ENCODE results near the gene TRIM47. TPM values are rescaled to one million over a fixed set of nuclear protein-coding genes. Genes with fewer than 3 reads are reported as not detected.

Gene TRIM47
- total RNA-seq, 4 donors from 2014 or later = 10.3 to 23.0 (median 20.8) TPM

DNA sequence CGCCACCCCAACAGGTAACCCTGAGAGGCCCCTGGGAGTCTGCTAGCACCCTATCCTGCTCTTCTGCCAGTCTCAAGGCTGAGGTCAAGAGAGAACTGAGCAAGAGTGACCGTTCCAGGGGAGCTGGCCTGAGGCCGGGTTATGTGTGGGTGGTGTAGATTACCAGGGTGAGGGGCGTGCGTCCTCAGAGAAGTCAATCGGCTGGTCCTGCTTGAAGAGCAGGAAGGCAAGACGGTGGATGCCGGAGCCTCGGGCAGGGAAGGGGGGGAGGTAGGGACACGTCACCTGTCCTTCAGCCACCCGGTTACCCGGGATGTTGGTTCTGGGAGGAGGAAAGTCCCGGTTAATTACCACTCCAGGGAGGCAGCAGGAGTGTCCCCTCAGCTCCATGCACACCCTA, 21.0 kb upstream of the TRIM47 start:
- TF ChIP-seq, protein P1, sequence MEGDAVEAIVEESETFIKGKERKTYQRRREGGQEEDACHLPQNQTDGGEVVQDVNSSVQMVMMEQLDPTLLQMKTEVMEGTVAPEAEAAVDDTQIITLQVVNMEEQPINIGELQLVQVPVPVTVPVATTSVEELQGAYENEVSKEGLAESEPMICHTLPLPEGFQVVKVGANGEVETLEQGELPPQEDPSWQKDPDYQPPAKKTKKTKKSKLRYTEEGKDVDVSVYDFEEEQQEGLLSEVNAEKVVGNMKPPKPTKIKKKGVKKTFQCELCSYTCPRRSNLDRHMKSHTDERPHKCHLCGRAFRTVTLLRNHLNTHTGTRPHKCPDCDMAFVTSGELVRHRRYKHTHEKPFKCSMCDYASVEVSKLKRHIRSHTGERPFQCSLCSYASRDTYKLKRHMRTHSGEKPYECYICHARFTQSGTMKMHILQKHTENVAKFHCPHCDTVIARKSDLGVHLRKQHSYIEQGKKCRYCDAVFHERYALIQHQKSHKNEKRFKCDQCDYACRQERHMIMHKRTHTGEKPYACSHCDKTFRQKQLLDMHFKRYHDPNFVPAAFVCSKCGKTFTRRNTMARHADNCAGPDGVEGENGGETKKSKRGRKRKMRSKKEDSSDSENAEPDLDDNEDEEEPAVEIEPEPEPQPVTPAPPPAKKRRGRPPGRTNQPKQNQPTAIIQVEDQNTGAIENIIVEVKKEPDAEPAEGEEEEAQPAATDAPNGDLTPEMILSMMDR (IDR thresholded peaks at IDR 0.05; ENCODE audit: low read depth) = no peak

DNA sequence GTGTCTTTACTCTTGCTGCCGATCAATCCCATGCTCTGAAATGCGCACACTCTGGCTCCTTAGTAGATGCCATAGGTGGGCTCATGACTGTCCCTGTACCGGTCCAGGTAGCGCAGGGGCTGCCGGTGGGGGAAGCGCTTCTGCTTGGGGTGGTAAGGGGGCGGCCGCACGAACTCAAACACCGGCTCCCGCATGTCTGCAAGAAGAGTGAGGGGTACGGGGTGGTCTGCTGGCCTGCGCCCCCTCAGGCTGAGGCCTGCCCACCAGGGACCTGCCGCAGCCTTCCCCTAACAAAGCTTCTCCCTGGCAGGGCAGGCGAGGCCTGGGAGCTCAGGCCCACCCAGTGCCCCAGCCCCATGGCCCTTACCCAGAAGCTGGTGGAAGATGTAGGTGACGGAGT, 20.4 kb upstream of the TRIM47 start:
- TF ChIP-seq, protein P1 (IDR thresholded peaks at IDR 0.05; ENCODE audit: low read depth) = no peak

DNA sequence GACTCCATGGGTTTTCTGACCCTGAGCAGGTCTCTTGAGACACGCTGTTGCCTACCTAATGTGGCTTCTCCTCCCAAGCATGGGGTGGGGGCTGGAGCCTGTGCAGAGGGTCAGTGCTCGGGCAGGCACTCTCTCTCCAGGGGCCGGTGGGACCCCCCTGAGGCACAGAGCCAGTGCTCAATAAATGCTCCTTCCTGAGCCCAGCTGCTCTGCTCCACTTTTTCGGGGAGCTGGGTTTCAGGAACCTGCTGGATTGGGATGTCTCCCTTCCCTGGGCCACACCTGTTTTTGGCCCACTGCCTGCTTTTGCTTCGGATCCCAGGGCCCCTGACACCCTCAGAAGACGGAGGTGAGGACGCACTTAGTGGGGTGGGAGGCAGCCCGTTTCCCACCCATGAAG, 19.7 kb upstream of the TRIM47 start:
- TF ChIP-seq, protein P1 (IDR thresholded peaks at IDR 0.05; ENCODE audit: low read depth) = no peak

DNA sequence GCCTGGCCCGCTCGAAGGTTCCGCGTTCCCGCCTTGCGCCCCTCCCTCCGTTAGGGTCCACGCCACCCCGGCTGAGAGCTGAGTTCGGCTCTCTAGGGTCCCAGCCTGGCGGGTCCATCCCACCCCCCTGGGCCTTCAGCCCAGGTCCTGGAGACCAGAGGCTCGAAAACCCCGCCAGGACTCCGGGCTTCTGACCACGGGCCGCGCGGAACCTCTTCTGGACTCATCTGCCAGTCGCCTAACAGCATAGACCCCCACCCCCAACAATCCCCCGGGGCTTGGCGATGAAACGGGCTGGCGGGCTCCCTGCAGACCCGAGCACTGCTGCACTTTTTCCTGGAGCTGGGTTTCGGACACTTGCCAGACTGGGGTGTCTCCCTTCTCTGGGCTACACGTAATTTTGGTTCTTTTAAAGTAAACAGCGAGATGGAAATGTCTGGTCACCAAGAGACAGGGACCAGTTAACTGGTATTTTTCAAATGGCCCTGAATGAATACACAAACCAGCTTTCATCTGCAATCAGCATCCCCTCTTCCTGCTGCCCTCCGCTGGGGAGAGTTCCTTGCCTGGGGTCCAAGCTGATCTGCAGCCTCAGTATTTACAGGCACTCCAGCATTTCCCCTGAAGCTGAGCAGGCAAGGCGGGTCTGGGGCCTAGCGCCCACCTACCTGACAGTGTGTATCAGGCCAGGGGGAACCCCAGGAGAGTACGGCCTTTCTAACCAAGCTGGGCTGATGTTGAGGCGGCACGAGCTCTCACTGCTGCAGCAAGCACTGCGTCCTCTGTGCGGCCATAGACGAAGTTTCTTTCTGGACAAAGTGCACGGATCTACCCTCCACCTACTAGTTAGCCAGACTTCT, 19.0 kb upstream of the TRIM47 start:
- TF ChIP-seq, protein P1 (IDR thresholded peaks at IDR 0.05; ENCODE audit: low read depth) = no peak

DNA sequence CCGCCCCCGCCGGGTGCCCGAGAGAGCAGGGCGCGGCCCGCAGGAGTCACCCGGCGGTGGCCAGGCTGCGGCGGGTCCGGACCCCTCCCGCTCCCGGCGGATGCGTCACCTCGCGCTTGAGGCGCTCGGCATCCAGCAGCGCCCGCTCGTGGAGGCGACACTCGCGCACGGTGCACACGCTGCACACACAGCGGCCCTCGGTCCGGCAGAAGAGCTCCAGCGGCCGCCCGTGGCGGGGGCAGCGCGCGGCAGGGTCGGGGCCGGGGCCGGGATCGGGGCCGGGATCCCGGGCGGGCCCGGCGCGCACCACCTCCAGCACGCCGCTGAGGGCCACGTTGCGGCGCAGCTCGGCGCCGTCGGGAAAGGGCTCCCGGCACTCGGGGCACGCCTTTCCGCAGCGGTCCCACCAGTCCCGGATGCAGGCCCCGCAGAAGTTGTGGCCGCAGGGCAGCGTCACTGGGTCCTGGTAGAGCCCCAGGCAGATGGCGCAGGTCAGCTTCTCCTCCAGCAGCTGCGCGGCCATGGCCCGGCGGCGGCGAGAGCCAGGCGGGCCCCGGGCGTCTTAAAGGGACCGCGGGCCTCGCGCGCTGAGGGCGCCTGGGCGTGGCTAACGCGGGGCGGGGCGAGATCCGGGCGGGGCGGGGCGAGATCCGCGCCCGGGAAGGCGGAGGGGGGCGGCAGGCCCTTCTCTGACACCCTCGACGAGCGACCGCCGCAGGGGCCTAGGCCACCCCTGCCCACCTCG, 18.2 kb upstream of the TRIM47 start, which contains the start of gene TRIM65:
Gene TRIM65, minus strand, starts transcription at position 537 of the 745 bp plus-strand sequence. Its CDS starts 14 bp downstream, at position 523.
- TF ChIP-seq, protein P1 (IDR thresholded peaks at IDR 0.05; ENCODE audit: low read depth) = no peak

DNA sequence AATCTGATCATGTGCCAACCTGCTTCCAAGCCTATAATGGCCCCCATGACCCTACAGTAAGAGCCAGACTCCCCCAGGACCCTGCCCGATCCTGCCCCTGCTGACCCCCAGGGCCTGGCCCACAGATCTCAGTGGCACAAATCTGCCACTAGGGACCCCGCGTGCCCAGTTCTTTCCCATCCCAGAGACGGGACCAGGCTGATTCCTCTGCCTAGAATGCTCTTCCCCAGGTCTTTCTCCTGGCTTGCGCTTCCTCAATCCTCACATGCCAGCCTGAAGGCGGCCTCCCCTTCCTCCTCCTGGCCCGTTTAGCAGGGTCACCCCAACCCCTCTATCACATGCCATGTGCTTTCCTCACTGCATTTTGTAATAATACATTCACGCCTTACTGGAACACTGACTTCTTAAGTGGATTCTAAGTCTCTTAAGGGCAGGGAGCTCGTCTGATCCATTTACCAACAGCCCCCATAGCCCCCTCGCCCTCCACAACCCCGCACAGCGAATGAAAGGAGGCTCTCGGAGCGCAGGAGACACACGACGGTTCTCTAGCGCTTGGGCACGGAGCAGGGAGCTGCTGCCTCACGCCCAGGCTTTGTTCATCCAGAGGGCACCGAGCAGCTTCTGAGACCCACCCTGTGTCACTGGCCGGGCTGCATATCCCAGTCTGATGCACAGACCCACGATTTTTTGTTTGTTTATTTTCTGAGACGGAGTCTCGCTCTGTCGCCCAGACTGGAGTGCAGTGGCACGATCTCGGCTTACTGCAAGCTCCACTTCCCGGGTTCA, 17.2 kb upstream of the TRIM47 start:
- TF ChIP-seq, protein P1 (IDR thresholded peaks at IDR 0.05; ENCODE audit: low read depth) = no peak

Data from subcutaneous adipose tissue (tissue), 4 donors.